ENCODE results near the gene TTC29.
A peak's percentile ranks its signal among the peaks of the same experiment; 100 is the strongest.

DNA sequence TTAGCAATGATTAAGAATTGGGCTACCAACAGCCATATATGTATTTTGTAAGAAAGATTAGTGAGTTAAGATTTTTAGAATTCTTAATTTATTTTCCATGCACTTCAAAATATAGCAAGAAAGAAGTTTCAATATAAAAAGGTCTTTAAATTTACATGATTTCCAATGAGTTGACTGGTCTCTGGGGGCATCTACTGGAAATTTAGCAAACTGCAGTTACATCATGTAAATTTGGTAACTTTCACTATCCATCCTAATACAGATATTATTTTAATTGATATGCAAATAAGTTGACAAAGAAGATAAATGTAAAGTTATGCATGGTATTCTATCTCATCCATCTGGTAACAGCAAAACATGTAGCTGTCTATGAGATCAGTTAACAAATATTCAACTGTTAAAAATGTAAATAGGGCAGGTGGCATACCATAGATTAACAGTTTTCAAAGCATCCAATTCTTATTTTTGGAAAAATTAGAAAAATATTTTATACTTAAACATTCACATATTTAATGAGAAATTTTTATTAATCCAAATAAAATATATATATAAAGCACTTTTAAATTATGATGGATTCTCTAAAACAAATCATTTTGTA is 29.1 kb downstream of the TTC29 start:
- TF ChIP-seq, protein P1, sequence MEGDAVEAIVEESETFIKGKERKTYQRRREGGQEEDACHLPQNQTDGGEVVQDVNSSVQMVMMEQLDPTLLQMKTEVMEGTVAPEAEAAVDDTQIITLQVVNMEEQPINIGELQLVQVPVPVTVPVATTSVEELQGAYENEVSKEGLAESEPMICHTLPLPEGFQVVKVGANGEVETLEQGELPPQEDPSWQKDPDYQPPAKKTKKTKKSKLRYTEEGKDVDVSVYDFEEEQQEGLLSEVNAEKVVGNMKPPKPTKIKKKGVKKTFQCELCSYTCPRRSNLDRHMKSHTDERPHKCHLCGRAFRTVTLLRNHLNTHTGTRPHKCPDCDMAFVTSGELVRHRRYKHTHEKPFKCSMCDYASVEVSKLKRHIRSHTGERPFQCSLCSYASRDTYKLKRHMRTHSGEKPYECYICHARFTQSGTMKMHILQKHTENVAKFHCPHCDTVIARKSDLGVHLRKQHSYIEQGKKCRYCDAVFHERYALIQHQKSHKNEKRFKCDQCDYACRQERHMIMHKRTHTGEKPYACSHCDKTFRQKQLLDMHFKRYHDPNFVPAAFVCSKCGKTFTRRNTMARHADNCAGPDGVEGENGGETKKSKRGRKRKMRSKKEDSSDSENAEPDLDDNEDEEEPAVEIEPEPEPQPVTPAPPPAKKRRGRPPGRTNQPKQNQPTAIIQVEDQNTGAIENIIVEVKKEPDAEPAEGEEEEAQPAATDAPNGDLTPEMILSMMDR (IDR thresholded peaks at IDR 0.05), result peak in 2 of 4 experiments; percentile 36 to 37
- TF ChIP-seq POLR2A (IDR thresholded peaks at IDR 0.05), result no peak

Data from sigmoid colon (tissue), 3 donors.